ENCODE data around the gene KCNH2. TPM values are rescaled to one million over a fixed set of nuclear protein-coding genes. Genes with fewer than 3 reads are reported as not detected.

The KCNH2 gene
- total RNA-seq, 2 donors from 2014 or later, result 3.6 to 5.3 TPM

GRCh38 chr7:150897502-150898474, 80.3 kb downstream of the KCNH2 start:
- Histone ChIP-seq H3K4me3 (no peak overlapping the region), H3K27ac (no peak overlapping the region), H3K4me1 (peaks cover 27% of the 10 kb centered on the region), H3K36me3 (replicated peaks in 1 of 2; ENCODE audit: insufficient read depth in 1 of 2, low read depth in 2 of 2) (no peaks in the 10 kb centered on the region), H3K9me3 (peaks cover 0 to 12% (median 0%) of the 10 kb centered on the region in 3 donors), H3K27me3 (no peaks in the 10 kb centered on the region)
- 42 to 44% methylated on average over 20 to 22 of the region's 22 CpGs for WGBS, 2 donors
- DNase-seq, result no peak
- intact Hi-C loops (cut with DNase I), result loop anchor here (5.0 to 10.0 kb wide), 2 partner anchors 90 to 217 kb away; no protein-coding TSS in a partner anchor
- no peak for ATAC-seq
- TF ChIP-seq POLR2A (IDR thresholded peaks at IDR 0.05), result no peak
- TF ChIP-seq CTCF (IDR thresholded peaks at IDR 0.05), result no peak

- 23 to 38% methylated on average over 8 to 10 of the region's 10 CpGs for WGBS, 2 donors
- H3K27me3 ChIP-seq, result no peaks in the 10 kb centered on the region
- H3K36me3 ChIP-seq (replicated peaks in 1 of 2; ENCODE audit: insufficient read depth in 1 of 2, low read depth in 2 of 2), result no peaks in the 10 kb centered on the region
- no peak for DNase-seq
- no peak for ATAC-seq
- H3K27ac ChIP-seq, result no peak overlapping the region
- TF ChIP-seq CTCF (IDR thresholded peaks at IDR 0.05), result no peak
- no peak for TF ChIP-seq POLR2A (IDR thresholded peaks at IDR 0.05)
- peaks cover 16% of the 10 kb centered on the region for H3K4me1 ChIP-seq
- peaks cover 0 to 12% (median 0%) of the 10 kb centered on the region in 3 donors for H3K9me3 ChIP-seq
- H3K4me3 ChIP-seq, result no peak overlapping the region
- intact Hi-C loops (cut with DNase I), result loop anchor here (5.0 to 10.0 kb wide), 2 partner anchors 91 to 218 kb away; no protein-coding TSS in a partner anchor
These were observed 81.4 kb downstream of the KCNH2 start for GRCh38 chr7:150896562-150897209.

- ATAC-seq (no peak), DNase-seq (no peak)
- H3K4me3 ChIP-seq, result no peak overlapping the region
- 56 to 79% methylated on average over 1 to 2 of the region's 2 CpGs for WGBS, 2 donors
- peaks cover 7% of the 10 kb centered on the region for H3K4me1 ChIP-seq
- intact Hi-C loops (cut with DNase I), result loop anchor here (5.0 to 10.0 kb wide), 2 partner anchors 91 to 219 kb away; no protein-coding TSS in a partner anchor
- H3K27me3 ChIP-seq, result no peaks in the 10 kb centered on the region
- peaks cover 0 to 12% (median 0%) of the 10 kb centered on the region in 3 donors for H3K9me3 ChIP-seq
- TF ChIP-seq POLR2A (IDR thresholded peaks at IDR 0.05) (no peak), CTCF (IDR thresholded peaks at IDR 0.05) (no peak)
- H3K27ac ChIP-seq, result no peak overlapping the region
- no peaks in the 10 kb centered on the region for H3K36me3 ChIP-seq (replicated peaks in 1 of 2; ENCODE audit: insufficient read depth in 1 of 2, low read depth in 2 of 2)
These were observed 82.3 kb downstream of the KCNH2 start for GRCh38 chr7:150895809-150896208.

Other genes starting within 250 kb of the KCNH2 start
- 10 to 100 TPM in 1 of 2 donors, 1 to 10 TPM in 1; 5.3 to 11.9 TPM for gene GIMAP5, start 240.9 kb downstream of the KCNH2 start, total RNA-seq
- gene TMEM176B, start 178.0 kb downstream of the KCNH2 start, total RNA-seq, result 10 to 100 TPM; 32.9 to 36.3 TPM
- gene TMEM176A, start 177.6 kb downstream of the KCNH2 start, total RNA-seq, result 10 to 100 TPM in 1 of 2 donors, 1 to 10 TPM in 1; 7.6 to 27.5 TPM
- gene AOC1, start 125.8 kb downstream of the KCNH2 start, total RNA-seq, result 1 to 10 TPM in 1 of 2 donors, not detected in 1; 1.6 TPM
- gene NOS3, start 12.7 kb upstream of the KCNH2 start, total RNA-seq, result 1 to 10 TPM; 4.9 to 7.6 TPM
- gene ATG9B, start 46.2 kb upstream of the KCNH2 start, total RNA-seq, result not detected
- gene ABCB8, start 50.1 kb upstream of the KCNH2 start, total RNA-seq, result 10 to 100 TPM in 1 of 2 donors, 1 to 10 TPM in 1; 8.8 to 39.6 TPM
- 1 to 10 TPM in 1 of 2 donors, under 1 TPM in 1; 0.78 to 1.3 TPM for gene ASIC3, start 70.2 kb upstream of the KCNH2 start, total RNA-seq
- 1 to 10 TPM; 2.3 to 6.3 TPM for gene CDK5, start 79.6 kb upstream of the KCNH2 start, total RNA-seq
- gene SLC4A2, start 81.3 kb upstream of the KCNH2 start, total RNA-seq, result 100 to 1,000 TPM in 1 of 2 donors, 10 to 100 TPM in 1; 50.1 to 147 TPM
- gene FASTK, start 102.5 kb upstream of the KCNH2 start, total RNA-seq, result 100 to 1,000 TPM in 1 of 2 donors, 10 to 100 TPM in 1; 60.7 to 201 TPM
- gene TMUB1, start 105.2 kb upstream of the KCNH2 start, total RNA-seq, result 10 to 100 TPM; 34.9 to 54.2 TPM
- gene AGAP3, start 108.2 kb upstream of the KCNH2 start, total RNA-seq, result 100 to 1,000 TPM in 1 of 2 donors, 10 to 100 TPM in 1; 45.4 to 104 TPM
- not detected for gene GBX1, start 189.4 kb upstream of the KCNH2 start, total RNA-seq
- gene ASB10, start 208.9 kb upstream of the KCNH2 start, total RNA-seq, result not detected
- gene H2BK1, start 232.2 kb upstream of the KCNH2 start, total RNA-seq, result not detected
- gene ABCF2, start 248.9 kb upstream of the KCNH2 start, total RNA-seq, result 10 to 100 TPM; 11.9 to 13.5 TPM

Measured in body of pancreas (tissue), 4 donors.